Esophagus squamous epithelium (tissue), 5 donors: ENCODE measurements around the gene SV2B. TPM values are rescaled to one million over a fixed set of nuclear protein-coding genes. Genes with fewer than 3 reads are reported as not detected.

Source experiments
- DNase-seq: peaks from one replicate; lab custom pipeline; 2025; lab: John Stamatoyannopoulos, UW
- H3K27ac ChIP-seq, 4 donors: fragments of 200-600 bp; sonication (generic); one replicate each; pipeline ENCODE4 v1.5.1; 2016 to 2019; ENCODE audit warnings: mild to moderate bottlenecking in 1 of 4
- H3K27me3 ChIP-seq, 4 donors: fragments of 200-600 bp; sonication (generic); 1 replicate in 3 of 4; 2 replicates in 1 of 4; pipeline versions ENCODE4 v1.5.1 to v1.6.0; 2017 to 2021; ENCODE audit warnings: antibody characterized with exemption in 1 of 4
- H3K36me3 ChIP-seq, 3 donors: fragments of 200-600 bp; sonication (generic); one replicate each; pipeline ENCODE4 v1.5.1; 2016 to 2019
- H3K4me1 ChIP-seq, 3 donors: fragments of 200-600 bp; sonication (generic); one replicate each; pipeline ENCODE4 v1.5.1; 2017 to 2019
- H3K4me3 ChIP-seq, 4 donors: fragments of 200-600 bp; sonication (generic); 1 replicate in 3 of 4; 2 replicates in 1 of 4; pipeline ENCODE4 v1.5.1; 2016 to 2019; ENCODE audit warnings: mild to moderate bottlenecking in 2 of 4, moderate library complexity in 1 of 4
- H3K9me3 ChIP-seq, 3 donors: fragments of 200-600 bp; sonication (generic); one replicate each; pipeline ENCODE4 v1.5.1; 2016 to 2019
- CTCF ChIP-seq, 6 experiments: fragments of 450-650 bp in 4 of 6; fragments of 200-600 bp in 2 of 6; sonication (generic) in 2 of 6; IDR thresholded peaks; one replicate each; pipeline ENCODE4 v1.5.1; 2016 to 2019; ENCODE audit warnings: antibody characterized with exemption in 6 of 6, mild to moderate bottlenecking in 4 of 6, moderate library complexity in 4 of 6
- POLR2A ChIP-seq, 4 donors: fragments of 450-650 bp; IDR thresholded peaks; one replicate each; pipeline ENCODE4 v1.6.1; 2017; ENCODE audit warnings: antibody characterized with exemption in 4 of 4, mild to moderate bottlenecking in 4 of 4, moderate library complexity in 3 of 4
- WGBS, 2 donors: methylation state at CpG; one replicate each; pipeline ENCODE4 v1.1.5; 2018; 5-methylcytosine and 5-hydroxymethylcytosine counted together
- intact Hi-C: fragments of 100-400 bp; cut with DNase I; formaldehyde crosslinking; loops from one replicate; pipeline ENCODE4 v1.15.0; 2022
- total RNA-seq, 4 donors: library from RNA; depleted of rRNA; stranded (reverse); fragments of >200 nt; gene quantifications; one replicate each; pipeline ENCODE4 v1.1.0, GENCODE V29; 2016
- donor health status: DM: yes; HTN: yes; CAD: no.

Gene SV2B
- total RNA-seq, 4 donors from 2014 or later: 0.04 to 0.95 (median 0.59) TPM; not detected in 1

- peaks cover 0 to 3% (median 0%) of the 10 kb centered on the region in 4 donors for H3K27me3 ChIP-seq
- H3K4me1 ChIP-seq: no peaks in the 10 kb centered on the region
- H3K27ac ChIP-seq: no peak overlapping the region
- no peaks in the 10 kb centered on the region for H3K9me3 ChIP-seq
- DNase-seq: no peak
- intact Hi-C loops: no loop called here
- TF ChIP-seq POLR2A (IDR thresholded peaks at IDR 0.05): no peak
- TF ChIP-seq CTCF (IDR thresholded peaks at IDR 0.05): no peak
- no peaks in the 10 kb centered on the region for H3K36me3 ChIP-seq
- 83 to 84% methylated on average over 5 of the region's 5 CpGs for WGBS, 2 donors
- no peak overlapping the region for H3K4me3 ChIP-seq
Observed at GRCh38 chr15:91200101-91200754, 100.2 kb downstream of the SV2B start.

- DNase-seq: no peak
- no peaks in the 10 kb centered on the region for H3K9me3 ChIP-seq
- H3K4me1 ChIP-seq: no peaks in the 10 kb centered on the region
- peaks cover 0 to 4% (median 0%) of the 10 kb centered on the region in 4 donors for H3K27me3 ChIP-seq
- no peak overlapping the region for H3K4me3 ChIP-seq
- TF ChIP-seq POLR2A (IDR thresholded peaks at IDR 0.05) (no peak), CTCF (IDR thresholded peaks at IDR 0.05) (no peak)
- H3K27ac ChIP-seq: no peak overlapping the region
- intact Hi-C loops: no loop called here
- H3K36me3 ChIP-seq: no peaks in the 10 kb centered on the region
Observed at GRCh38 chr15:91202510-91203102, 102.5 kb downstream of the SV2B start.

GRCh38 chr15:91203619-91204203 is 103.7 kb downstream of the SV2B start:
- Histone ChIP-seq H3K4me3 (no peak overlapping the region), H3K27me3 (peaks cover 0 to 7% (median 0%) of the 10 kb centered on the region in 4 donors), H3K9me3 (no peaks in the 10 kb centered on the region), H3K36me3 (no peaks in the 10 kb centered on the region), H3K27ac (no peak overlapping the region), H3K4me1 (no peaks in the 10 kb centered on the region)
- intact Hi-C loops: no loop called here
- no peak for DNase-seq
- 50 to 52% methylated on average over 6 to 7 of the region's 7 CpGs for WGBS, 2 donors
- no peak for TF ChIP-seq POLR2A (IDR thresholded peaks at IDR 0.05)
- TF ChIP-seq CTCF (IDR thresholded peaks at IDR 0.05): no peak

- 67 to 77% methylated on average over 1 of the region's 1 CpG for WGBS, 2 donors
- Histone ChIP-seq H3K27ac (no peak overlapping the region), H3K36me3 (no peaks in the 10 kb centered on the region), H3K4me3 (no peak overlapping the region), H3K4me1 (no peaks in the 10 kb centered on the region), H3K27me3 (peaks cover 0 to 7% (median 0%) of the 10 kb centered on the region in 4 donors), H3K9me3 (no peaks in the 10 kb centered on the region)
- DNase-seq: no peak
- TF ChIP-seq CTCF (IDR thresholded peaks at IDR 0.05): no peak
- intact Hi-C loops: no loop called here
Observed at GRCh38 chr15:91208371-91208770, 108.3 kb downstream of the SV2B start.

GRCh38 chr15:91209318-91209717 is 109.3 kb downstream of the SV2B start:
- 6 to 34% methylated on average over 2 to 4 of the region's 4 CpGs for WGBS, 2 donors
- Histone ChIP-seq H3K27ac (no peak overlapping the region), H3K9me3 (peaks cover 0 to 3% (median 0%) of the 10 kb centered on the region in 3 donors), H3K4me1 (no peaks in the 10 kb centered on the region), H3K4me3 (no peak overlapping the region), H3K36me3 (no peaks in the 10 kb centered on the region), H3K27me3 (peaks cover 0 to 7% (median 0%) of the 10 kb centered on the region in 4 donors)
- TF ChIP-seq CTCF (IDR thresholded peaks at IDR 0.05): no peak
- no peak for TF ChIP-seq POLR2A (IDR thresholded peaks at IDR 0.05)
- no peak for DNase-seq
- intact Hi-C loops: no loop called here
